ENCODE results near the gene RBM38.

- no peak for TF ChIP-seq ZNF114 (tag by site-specific recombination; IDR thresholded peaks at IDR 0.05)
- no peak for TF ChIP-seq ELK4 (IDR thresholded peaks at IDR 0.05; ENCODE audit: borderline replicate concordance, low read depth, low read length)
- no peak for TF ChIP-seq CTCF (tag by site-specific recombination; IDR thresholded peaks at IDR 0.05)
- TF ChIP-seq ZNF274 (IDR thresholded peaks at IDR 0.05; ENCODE audit: low read length), result no peak
- TF ChIP-seq ZNF274 (tag by site-specific recombination; IDR thresholded peaks at IDR 0.05; ENCODE audit: borderline replicate concordance), result no peak
- no peak for TF ChIP-seq PRDM4 (tag by site-specific recombination; IDR thresholded peaks at IDR 0.05)
- TF ChIP-seq MYNN (tag by site-specific recombination; IDR thresholded peaks at IDR 0.05; ENCODE audit: borderline replicate concordance), result no peak
Measured at GRCh38 chr20:57412347-57413029, 21.3 kb downstream of the RBM38 start.
